LNCaP clone FGC (cell line): ENCODE results near the gene FGFBP1.
"Not testable (repeated sequence)": the region's sequence is repeated elsewhere in the genome, so short reads cannot be mapped to it uniquely, and the experiment has no call there.

Experiments
- DNase-seq: peaks from one replicate; pipeline ENCODE4 v3.0.0-alpha.2; 2011; ENCODE audit warnings: low read depth
- H3K4me3 ChIP-seq: 2 replicates; pipeline ENCODE4 v1.5.1; 2011; ENCODE audit warnings: mild to moderate bottlenecking, low read depth, low read length, control low read depth
- TF ChIP-seq, protein P1 (sequence below): IDR thresholded peaks from 2 replicates; pipeline ENCODE4 v1.5.1; 2012; ENCODE audit warnings: mild to moderate bottlenecking; ENCODE audit not compliant: control insufficient read depth, insufficient read depth; ENCODE audit errors: extremely low read depth

Gene FGFBP1

GRCh38 chr4:15926486-15926885 lies 12.1 kb downstream of the FGFBP1 start:
- H3K4me3 ChIP-seq = no peak overlapping the region
- DNase-seq = no peak
- TF ChIP-seq, protein P1, sequence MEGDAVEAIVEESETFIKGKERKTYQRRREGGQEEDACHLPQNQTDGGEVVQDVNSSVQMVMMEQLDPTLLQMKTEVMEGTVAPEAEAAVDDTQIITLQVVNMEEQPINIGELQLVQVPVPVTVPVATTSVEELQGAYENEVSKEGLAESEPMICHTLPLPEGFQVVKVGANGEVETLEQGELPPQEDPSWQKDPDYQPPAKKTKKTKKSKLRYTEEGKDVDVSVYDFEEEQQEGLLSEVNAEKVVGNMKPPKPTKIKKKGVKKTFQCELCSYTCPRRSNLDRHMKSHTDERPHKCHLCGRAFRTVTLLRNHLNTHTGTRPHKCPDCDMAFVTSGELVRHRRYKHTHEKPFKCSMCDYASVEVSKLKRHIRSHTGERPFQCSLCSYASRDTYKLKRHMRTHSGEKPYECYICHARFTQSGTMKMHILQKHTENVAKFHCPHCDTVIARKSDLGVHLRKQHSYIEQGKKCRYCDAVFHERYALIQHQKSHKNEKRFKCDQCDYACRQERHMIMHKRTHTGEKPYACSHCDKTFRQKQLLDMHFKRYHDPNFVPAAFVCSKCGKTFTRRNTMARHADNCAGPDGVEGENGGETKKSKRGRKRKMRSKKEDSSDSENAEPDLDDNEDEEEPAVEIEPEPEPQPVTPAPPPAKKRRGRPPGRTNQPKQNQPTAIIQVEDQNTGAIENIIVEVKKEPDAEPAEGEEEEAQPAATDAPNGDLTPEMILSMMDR = no peak

- no peak for DNase-seq
- no peak overlapping the region for H3K4me3 ChIP-seq
- TF ChIP-seq, protein P1 = no peak
These were observed 12.7 kb downstream of the FGFBP1 start for GRCh38 chr4:15925830-15926229.

GRCh38 chr4:15921592-15921932 lies 17.0 kb downstream of the FGFBP1 start:
- H3K4me3 ChIP-seq = no peak overlapping the region
- TF ChIP-seq, protein P1 = no peak
- DNase-seq = no peak

GRCh38 chr4:15920723-15921591 lies 17.6 kb downstream of the FGFBP1 start:
- H3K4me3 ChIP-seq = no peak overlapping the region
- DNase-seq = no peak

DNA sequence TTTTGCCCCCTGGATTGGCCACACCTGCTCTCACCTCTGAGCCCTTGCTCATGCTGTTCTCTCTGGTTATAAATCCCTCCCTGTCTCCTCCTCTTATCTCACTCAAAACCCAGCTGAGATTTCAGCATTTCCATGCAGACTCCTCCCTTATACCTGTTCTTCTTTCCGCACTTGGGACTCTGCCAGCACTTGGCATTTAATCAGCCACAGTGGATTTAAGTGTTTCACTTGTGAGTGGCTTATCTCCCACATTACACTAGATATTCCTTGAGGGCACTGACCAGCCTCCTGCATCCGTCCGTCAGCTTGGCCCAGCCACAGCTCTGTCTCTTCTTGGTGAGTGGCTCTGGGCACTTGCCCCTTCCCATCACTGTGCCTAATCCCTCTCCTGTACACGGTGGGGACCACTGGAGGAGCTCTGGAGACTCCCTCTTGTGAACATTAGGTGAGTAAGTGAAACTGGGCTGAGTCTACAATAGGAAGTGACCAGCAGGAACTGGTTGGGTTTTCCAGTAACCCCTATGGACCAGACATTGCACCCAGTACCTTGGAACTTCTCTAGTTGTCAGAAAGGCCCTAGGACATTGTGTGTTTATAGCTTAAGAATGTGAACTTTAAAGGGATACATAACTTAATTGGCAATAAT lies 19.9 kb downstream of the FGFBP1 start:
- TF ChIP-seq, protein P1 = no peak
- DNase-seq = peak; percentile 7
- H3K4me3 ChIP-seq = no peak overlapping the region

More at GRCh38 chr4:15920723-15921591, 17.6 kb downstream of the FGFBP1 start:
- TF ChIP-seq, protein P1 = no peak

DNA sequence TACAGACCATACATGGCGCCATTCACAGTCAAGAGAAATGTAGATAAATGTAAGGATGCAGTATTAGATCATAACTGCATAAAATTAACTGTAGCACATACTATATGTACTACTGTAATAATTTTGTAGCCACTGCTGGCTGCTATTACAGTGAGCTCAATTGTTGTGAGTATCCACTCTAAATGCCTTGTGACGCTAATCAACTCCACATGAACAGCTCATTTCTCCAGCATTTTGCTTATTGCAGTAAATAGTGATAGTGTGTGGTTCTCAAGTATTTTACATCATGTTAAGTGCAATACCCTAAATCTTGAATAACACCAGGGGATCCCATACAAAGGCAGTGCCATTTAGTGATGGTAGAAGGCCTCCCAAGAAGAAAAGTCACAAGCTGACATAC lies 21.2 kb downstream of the FGFBP1 start:
- TF ChIP-seq, protein P1 = no peak
- no peak overlapping the region for H3K4me3 ChIP-seq
- DNase-seq = no peak

DNA sequence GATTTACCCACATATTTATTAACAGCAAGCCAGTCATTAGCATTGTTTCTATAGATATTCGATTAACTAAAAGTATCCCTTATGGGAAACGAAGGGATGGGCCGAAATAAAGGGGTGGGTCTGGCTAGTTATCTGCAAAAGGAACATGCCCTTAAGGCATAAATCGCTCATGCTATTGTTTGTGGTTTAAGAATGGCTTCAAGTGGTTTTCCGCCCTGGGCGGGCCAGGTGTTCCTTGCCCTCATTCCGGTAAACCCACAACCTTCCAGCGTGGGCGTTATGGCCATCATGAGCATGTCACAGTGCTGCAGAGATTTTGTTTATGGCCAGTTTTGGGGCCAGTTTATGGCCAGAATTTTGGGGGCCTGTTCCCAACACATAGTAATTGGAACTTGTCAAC lies 22.2 kb downstream of the FGFBP1 start:
- DNase-seq, H3K4me3 ChIP-seq: not testable (repeated sequence)
